ENCODE results near the gene UTP15.

UTP15 gene

GRCh38 chr5:73591102-73591695, 25.7 kb downstream of the UTP15 start:
- no peak overlapping the region for H3K27ac ChIP-seq
- peaks cover 18% of the 10 kb centered on the region for H3K4me1 ChIP-seq (ENCODE audit: low read depth, poor library complexity, severe bottlenecking)
- H3K36me3 ChIP-seq (ENCODE audit: insufficient read depth), result no peaks in the 10 kb centered on the region
- no peak overlapping the region for H3K4me3 ChIP-seq (IDR thresholded peaks at IDR 0.05; ENCODE audit: insufficient read depth, low read depth, low read length)
- H2AFZ ChIP-seq (ENCODE audit: low read depth), result no peak overlapping the region
- H3K27me3 ChIP-seq (ENCODE audit: insufficient read depth, low read depth), result no peaks in the 10 kb centered on the region
- no peaks in the 10 kb centered on the region for H3K79me2 ChIP-seq (ENCODE audit: insufficient read depth, low read depth)
- no peaks in the 10 kb centered on the region; the same call in 1 of the 2 replicates for H4K20me1 ChIP-seq (ENCODE audit: insufficient read depth)
- no peak overlapping the region for H3K4me2 ChIP-seq
- no peak overlapping the region for H3K9ac ChIP-seq
- peak; percentile 91 for TF ChIP-seq CTCF (conservative IDR thresholded peaks at IDR 0.05; ENCODE audit: low read depth, low read length)

GRCh38 chr5:73591698-73592501, 26.4 kb downstream of the UTP15 start:
- H3K27ac ChIP-seq, result no peak overlapping the region
- TF ChIP-seq CTCF (conservative IDR thresholded peaks at IDR 0.05; ENCODE audit: low read depth, low read length), result no peak

DNA sequence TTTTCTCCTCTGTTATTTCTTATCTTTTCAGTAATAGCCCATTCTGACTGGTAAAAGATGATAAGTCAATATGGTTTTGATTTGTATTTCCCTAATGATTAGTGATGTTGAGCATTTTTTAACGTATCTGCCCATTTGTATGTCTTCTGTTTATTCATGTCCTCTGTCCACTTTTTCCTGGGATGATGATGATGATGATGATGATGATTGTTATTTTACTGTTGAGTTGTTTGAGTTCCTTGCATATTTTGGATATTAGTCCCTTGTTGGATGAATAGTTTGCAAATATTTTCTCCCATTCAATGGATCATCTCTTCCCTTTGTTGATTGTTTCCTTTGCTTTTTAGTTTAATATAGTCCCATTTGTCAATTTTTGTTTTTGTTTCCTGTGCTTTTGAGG, 27.0 kb downstream of the UTP15 start:
- H3K27me3 ChIP-seq (ENCODE audit: insufficient read depth, low read depth), result no peaks in the 10 kb centered on the region
- no peak overlapping the region for H3K4me2 ChIP-seq
- H2AFZ ChIP-seq (ENCODE audit: low read depth), result no peak overlapping the region
- no peaks in the 10 kb centered on the region for H3K79me2 ChIP-seq (ENCODE audit: insufficient read depth, low read depth)
- no peaks in the 10 kb centered on the region; the same call in 1 of the 2 replicates for H4K20me1 ChIP-seq (ENCODE audit: insufficient read depth)
- H3K36me3 ChIP-seq (ENCODE audit: insufficient read depth), result no peaks in the 10 kb centered on the region
- no peak for TF ChIP-seq CTCF (conservative IDR thresholded peaks at IDR 0.05; ENCODE audit: low read depth, low read length)
- H3K4me1 ChIP-seq (ENCODE audit: low read depth, poor library complexity, severe bottlenecking), result peaks cover 9% of the 10 kb centered on the region
- no peak overlapping the region for H3K27ac ChIP-seq
- H3K4me3 ChIP-seq (IDR thresholded peaks at IDR 0.05; ENCODE audit: insufficient read depth, low read depth, low read length), result no peak overlapping the region
- H3K9ac ChIP-seq, result no peak overlapping the region

More at GRCh38 chr5:73591698-73592501, 26.4 kb downstream of the UTP15 start:
- Histone ChIP-seq H3K4me2 (no peak overlapping the region), H3K9ac (no peak overlapping the region), H3K27me3 (ENCODE audit: insufficient read depth, low read depth) (no peaks in the 10 kb centered on the region), H3K4me3 (IDR thresholded peaks at IDR 0.05; ENCODE audit: insufficient read depth, low read depth, low read length) (no peak overlapping the region), H3K4me1 (ENCODE audit: low read depth, poor library complexity, severe bottlenecking) (peaks cover 15% of the 10 kb centered on the region), H2AFZ (ENCODE audit: low read depth) (no peak overlapping the region), H3K79me2 (ENCODE audit: insufficient read depth, low read depth) (no peaks in the 10 kb centered on the region), H3K36me3 (ENCODE audit: insufficient read depth) (no peaks in the 10 kb centered on the region), H4K20me1 (ENCODE audit: insufficient read depth) (no peaks in the 10 kb centered on the region; the same call in 1 of the 2 replicates)

DNA sequence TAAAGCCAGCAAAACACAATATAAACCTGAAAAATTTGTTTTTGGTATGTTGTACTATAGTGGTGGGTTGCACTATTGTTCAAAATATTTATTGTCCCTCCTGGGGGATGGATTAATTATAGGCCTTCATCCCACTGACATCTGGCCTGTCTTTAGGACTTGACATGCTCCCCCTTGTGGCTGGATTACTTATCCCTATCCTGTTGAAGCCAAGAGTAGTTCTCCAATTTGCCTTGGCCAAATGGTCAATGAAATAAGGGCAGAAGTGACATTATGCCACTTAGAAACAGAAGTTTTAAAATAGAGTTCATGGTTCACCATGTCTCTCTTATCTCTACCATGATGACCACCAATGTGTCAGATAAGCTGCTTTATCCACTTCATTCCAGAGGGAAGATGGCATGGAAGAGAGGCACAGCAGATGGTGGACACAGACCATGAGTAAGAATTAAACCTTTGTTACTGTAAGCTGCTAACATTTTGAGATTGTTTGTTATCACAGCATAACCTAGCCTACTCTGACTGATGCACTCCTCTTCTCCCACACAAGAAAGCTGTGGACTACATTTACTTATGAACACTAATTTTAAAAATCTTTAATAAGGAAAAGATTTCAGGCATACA, 31.3 kb downstream of the UTP15 start:
- Histone ChIP-seq H3K79me2 (ENCODE audit: insufficient read depth, low read depth) (no peaks in the 10 kb centered on the region), H3K4me1 (ENCODE audit: low read depth, poor library complexity, severe bottlenecking) (no peaks in the 10 kb centered on the region), H3K36me3 (ENCODE audit: insufficient read depth) (no peaks in the 10 kb centered on the region), H3K27me3 (ENCODE audit: insufficient read depth, low read depth) (no peaks in the 10 kb centered on the region), H3K4me2 (no peak overlapping the region), H3K4me3 (IDR thresholded peaks at IDR 0.05; ENCODE audit: insufficient read depth, low read depth, low read length) (no peak overlapping the region), H3K27ac (no peak overlapping the region), H3K9ac (no peak overlapping the region), H2AFZ (ENCODE audit: low read depth) (no peak overlapping the region), H4K20me1 (ENCODE audit: insufficient read depth) (no peaks in the 10 kb centered on the region)
- peak; percentile 84 for TF ChIP-seq CTCF (conservative IDR thresholded peaks at IDR 0.05; ENCODE audit: low read depth, low read length)

All from KMS-11 (cell line).